NB4 (cell line): ENCODE measurements around the gene ABHD3.
A peak's percentile ranks its signal among the peaks of the same experiment; 100 is the strongest.

Experiments
- DNase-seq: peaks from one replicate; pipeline ENCODE4 v3.0.0; 2010; ENCODE audit warnings: low read depth
- H3K4me3 ChIP-seq: one replicate; pipeline ENCODE4 v1.5.1; 2011; ENCODE audit warnings: mild to moderate bottlenecking, low read depth, low read length, moderate library complexity
- MYC ChIP-seq: IDR thresholded peaks from 2 replicates; pipeline ENCODE4 v1.6.1; 2011; ENCODE audit warnings: low read depth, low read length
- POLR2A ChIP-seq: IDR thresholded peaks from 2 replicates; pipeline ENCODE4 v1.6.1; 2011; ENCODE audit warnings: mild to moderate bottlenecking; ENCODE audit not compliant: insufficient read length; ENCODE audit errors: extremely low read depth
- TF ChIP-seq, protein P1 (sequence below): IDR thresholded peaks from 2 replicates; pipeline ENCODE4 v1.6.1; 2011; ENCODE audit warnings: low read depth, low read length
- TF ChIP-seq, protein P2 (sequence below): IDR thresholded peaks from one replicate; pipeline ENCODE4 v1.5.1; 2012; ENCODE audit warnings: low read depth, low read length

The ABHD3 gene

DNA sequence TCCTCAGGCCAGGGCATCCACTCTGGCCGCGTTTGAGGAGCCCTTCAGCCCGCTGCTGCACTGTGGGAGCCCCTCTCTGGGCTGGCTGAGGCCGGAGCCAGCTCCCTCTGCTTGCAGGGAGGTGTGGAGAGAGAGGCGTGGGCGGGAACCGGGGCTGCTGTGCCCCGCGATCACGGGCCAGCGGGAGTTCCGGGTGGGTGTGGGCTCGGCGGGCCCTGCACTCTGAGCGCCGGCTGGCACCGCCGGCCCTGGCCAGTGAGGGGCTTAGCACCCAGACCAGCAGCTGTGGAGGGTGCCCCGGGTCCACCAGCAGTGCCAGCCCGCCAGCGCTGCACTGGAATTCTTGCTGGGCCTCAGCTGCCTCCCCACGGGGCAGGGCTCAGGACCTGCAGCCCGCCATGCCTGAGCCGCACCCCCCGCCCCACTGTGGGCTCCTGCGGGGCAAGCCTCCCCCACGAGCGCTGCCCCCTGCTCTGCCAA is 1.9 kb upstream of the ABHD3 start:
- TF ChIP-seq, protein P1, sequence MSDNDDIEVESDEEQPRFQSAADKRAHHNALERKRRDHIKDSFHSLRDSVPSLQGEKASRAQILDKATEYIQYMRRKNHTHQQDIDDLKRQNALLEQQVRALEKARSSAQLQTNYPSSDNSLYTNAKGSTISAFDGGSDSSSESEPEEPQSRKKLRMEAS, result no peak
- TF ChIP-seq POLR2A (no peak), MYC (no peak)
- TF ChIP-seq, protein P2, sequence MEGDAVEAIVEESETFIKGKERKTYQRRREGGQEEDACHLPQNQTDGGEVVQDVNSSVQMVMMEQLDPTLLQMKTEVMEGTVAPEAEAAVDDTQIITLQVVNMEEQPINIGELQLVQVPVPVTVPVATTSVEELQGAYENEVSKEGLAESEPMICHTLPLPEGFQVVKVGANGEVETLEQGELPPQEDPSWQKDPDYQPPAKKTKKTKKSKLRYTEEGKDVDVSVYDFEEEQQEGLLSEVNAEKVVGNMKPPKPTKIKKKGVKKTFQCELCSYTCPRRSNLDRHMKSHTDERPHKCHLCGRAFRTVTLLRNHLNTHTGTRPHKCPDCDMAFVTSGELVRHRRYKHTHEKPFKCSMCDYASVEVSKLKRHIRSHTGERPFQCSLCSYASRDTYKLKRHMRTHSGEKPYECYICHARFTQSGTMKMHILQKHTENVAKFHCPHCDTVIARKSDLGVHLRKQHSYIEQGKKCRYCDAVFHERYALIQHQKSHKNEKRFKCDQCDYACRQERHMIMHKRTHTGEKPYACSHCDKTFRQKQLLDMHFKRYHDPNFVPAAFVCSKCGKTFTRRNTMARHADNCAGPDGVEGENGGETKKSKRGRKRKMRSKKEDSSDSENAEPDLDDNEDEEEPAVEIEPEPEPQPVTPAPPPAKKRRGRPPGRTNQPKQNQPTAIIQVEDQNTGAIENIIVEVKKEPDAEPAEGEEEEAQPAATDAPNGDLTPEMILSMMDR, result no peak
- no peak overlapping the region for H3K4me3 ChIP-seq
- DNase-seq, result no peak

- TF ChIP-seq POLR2A (no peak), MYC (no peak)
- TF ChIP-seq, protein P2, result no peak
- TF ChIP-seq, protein P1, result no peak
- peak overlapping the region; percentile 95 for H3K4me3 ChIP-seq
- DNase-seq, result no peak
Observed at GRCh38 chr18:21703241-21703820, 1.2 kb downstream of the ABHD3 start.

- no peak for DNase-seq
- H3K4me3 ChIP-seq, result peak overlapping the region; percentile 95
- no peak for TF ChIP-seq MYC
- TF ChIP-seq, protein P1, result no peak
- TF ChIP-seq, protein P2, result no peak
- no peak for TF ChIP-seq POLR2A
Observed at GRCh38 chr18:21702602-21703001, 2.0 kb downstream of the ABHD3 start.

DNA sequence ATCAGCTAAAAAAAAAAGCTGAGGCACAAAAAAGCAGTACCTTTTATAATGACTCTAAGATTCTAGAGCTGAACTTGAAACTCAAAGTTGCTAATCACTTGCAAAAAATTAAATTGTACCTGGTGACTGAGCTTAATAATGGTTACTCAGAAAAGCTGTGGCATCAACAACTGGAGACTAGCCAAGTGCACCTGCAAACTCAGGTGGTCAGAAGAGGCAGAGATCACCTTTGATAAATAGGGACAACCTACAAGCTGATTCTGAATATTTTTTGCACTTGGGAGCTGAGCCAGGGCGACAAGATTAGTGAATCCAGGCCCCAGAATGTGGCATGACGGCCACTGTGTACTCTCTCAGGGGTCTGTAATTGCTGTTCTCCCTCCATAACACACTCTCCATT is 3.0 kb downstream of the ABHD3 start:
- DNase-seq, result no peak
- H3K4me3 ChIP-seq, result no peak overlapping the region

DNA sequence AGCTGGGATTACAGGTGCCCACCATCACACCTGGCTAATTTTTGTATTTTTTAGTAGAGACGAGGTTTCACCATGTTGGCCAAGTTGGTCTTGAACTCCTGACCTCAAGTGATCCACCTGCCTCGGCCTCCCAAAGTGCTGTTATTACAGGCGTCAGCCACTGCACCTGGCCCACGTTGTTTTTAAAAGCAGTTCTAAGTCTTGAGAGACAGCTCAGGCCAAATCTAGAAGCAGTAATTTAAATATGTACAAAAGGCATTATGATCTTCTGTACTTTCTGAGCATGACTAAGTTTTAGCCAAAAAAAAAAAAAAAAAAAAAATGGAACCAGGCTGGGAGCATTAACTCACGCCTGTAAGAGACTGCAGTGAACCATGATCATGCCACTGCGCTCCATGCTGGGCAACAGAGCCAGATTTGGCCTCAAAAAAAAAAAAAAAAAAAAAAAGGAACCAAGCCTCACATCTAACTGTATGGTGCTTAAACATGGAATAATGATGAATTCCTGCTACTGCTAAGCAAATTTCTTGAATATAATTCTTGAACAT is 4.0 kb downstream of the ABHD3 start:
- no peak for DNase-seq
- no peak overlapping the region for H3K4me3 ChIP-seq
- TF ChIP-seq MYC, result no peak
- TF ChIP-seq, protein P1, result no peak
- no peak for TF ChIP-seq POLR2A
- TF ChIP-seq, protein P2, result no peak

More for the DNA sequence above, 3.0 kb downstream of the ABHD3 start:
- TF ChIP-seq, protein P2, result no peak
- no peak for TF ChIP-seq MYC
- TF ChIP-seq, protein P1, result no peak
- no peak for TF ChIP-seq POLR2A
